Measurements from ENCODE around the gene AFF3.

The AFF3 gene

DNA sequence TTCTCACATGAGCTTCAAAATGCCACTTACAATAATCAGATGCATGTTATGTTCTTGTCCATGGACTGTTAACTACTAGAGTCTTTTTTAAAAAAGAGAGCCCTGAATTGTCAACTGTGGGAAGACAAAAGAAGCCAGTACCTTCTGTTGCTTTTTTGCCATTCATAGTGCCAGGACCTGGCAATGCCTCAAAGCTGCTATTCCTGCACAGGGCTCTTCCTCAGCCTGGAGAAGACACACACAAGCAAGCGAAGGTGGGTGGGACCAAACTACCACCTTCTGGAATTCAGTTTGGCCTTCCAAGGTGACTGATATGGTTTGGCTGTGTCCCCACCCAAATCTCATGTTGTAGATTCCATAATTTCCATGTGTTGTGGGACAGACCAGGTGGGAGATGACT is 160.6 kb downstream of the AFF3 start:
- Histone ChIP-seq H3K4ac (ENCODE audit: low read depth in 1 of 2, low read length in 2 of 2) (no peak overlapping the region), H2BK12ac (ENCODE audit: low read length in 2 of 2) (no peak overlapping the region), H3K27ac (ENCODE audit: low read length, poor library complexity, severe bottlenecking) (no peak overlapping the region), H3K23ac (ENCODE audit: low read length in 2 of 2) (no peak overlapping the region), H3K79me1 (replicated peaks; ENCODE audit: low read length, poor library complexity, severe bottlenecking) (peaks cover 23% of the 10 kb centered on the region), H2BK120ac (ENCODE audit: low read depth, low read length) (no peak overlapping the region), H3K4me2 (ENCODE audit: low read length, poor library complexity, severe bottlenecking) (no peak overlapping the region), H3K36me3 (ENCODE audit: control insufficient read depth in 1 of 2, insufficient read depth in 2 of 2, low read depth in 1 of 2, low read length in 2 of 2) (peaks cover 0 to 6% of the 10 kb centered on the region in 2 experiments), H3K9me3 (ENCODE audit: control insufficient read depth, low read length) (no peaks in the 10 kb centered on the region), H3K27me3 (ENCODE audit: control insufficient read depth in 1 of 2, insufficient read depth in 1 of 2, low read length in 2 of 2) (no peaks in the 10 kb centered on the region), H2AK5ac (ENCODE audit: low read length, severe bottlenecking) (peak overlapping the region; percentile 82), H4K91ac (ENCODE audit: low read length) (no peak overlapping the region), H2BK15ac (ENCODE audit: low read depth, poor library complexity, severe bottlenecking) (no peak overlapping the region), H3K18ac (ENCODE audit: low read depth in 1 of 2, low read length in 2 of 2) (no peak overlapping the region), H2AFZ (ENCODE audit: low read depth, low read length) (no peak overlapping the region), H3K14ac (ENCODE audit: low read length in 2 of 2) (no peak overlapping the region), H2BK5ac (ENCODE audit: low read depth, low read length, poor library complexity, severe bottlenecking) (no peak overlapping the region), H3K4me1 (ENCODE audit: control insufficient read depth, insufficient read depth, low read depth, low read length) (no peaks in the 10 kb centered on the region), H3K9ac (ENCODE audit: low read length) (no peak overlapping the region), H4K8ac (ENCODE audit: low read length) (no peak overlapping the region), H3K4me3 (ENCODE audit: insufficient read depth in 1 of 2, low read depth in 1 of 2, low read length in 2 of 2) (no peak overlapping the region)
- no peak for DNase-seq
- 100% methylated on average over 1 of the region's 1 CpG for WGBS

DNA sequence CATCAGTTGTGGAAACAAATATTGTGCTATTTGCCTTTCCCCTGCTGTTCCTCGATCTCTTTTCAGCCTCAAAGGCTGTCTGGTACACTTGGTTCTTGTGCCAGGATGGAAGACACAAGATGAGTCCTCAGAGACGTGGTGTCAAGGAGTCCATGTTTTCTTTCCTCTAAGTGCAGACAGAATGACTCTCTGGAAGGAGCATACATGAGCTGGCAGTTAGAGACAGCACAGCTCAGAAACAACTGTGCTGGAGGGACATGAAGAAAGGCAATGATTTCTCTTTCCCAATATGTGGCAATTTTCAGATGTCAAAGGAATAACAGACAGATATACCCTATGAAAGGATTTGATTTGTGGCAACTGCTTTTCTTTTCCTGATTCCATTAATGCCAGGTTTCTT is 162.2 kb downstream of the AFF3 start:
- 89% methylated on average over 2 of the region's 2 CpGs for WGBS
- H2BK5ac ChIP-seq (ENCODE audit: low read depth, low read length, poor library complexity, severe bottlenecking), result no peak overlapping the region
- no peak overlapping the region for H4K8ac ChIP-seq (ENCODE audit: low read length)

DNA sequence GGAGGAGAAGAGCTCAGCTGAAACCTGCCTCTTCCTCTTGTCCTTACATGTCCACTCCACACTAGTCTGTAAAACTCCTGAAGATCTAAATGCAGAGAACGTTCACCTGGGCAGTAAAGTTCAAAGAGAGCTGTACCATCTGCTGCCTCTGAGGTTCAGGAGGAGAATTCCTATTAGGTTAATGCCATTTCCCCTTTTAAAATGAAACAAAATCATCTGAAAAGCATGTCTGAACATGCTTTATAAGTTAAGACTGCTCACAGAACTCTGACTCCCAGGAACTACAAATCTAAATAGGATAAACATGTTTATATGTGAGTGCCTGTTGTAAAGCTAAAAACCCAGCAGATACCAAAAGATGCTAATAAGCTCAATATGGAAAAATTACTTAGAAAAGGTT is 164.4 kb downstream of the AFF3 start:
- Histone ChIP-seq H3K27ac (ENCODE audit: low read length, poor library complexity, severe bottlenecking) (no peak overlapping the region), H2BK15ac (ENCODE audit: low read depth, poor library complexity, severe bottlenecking) (no peak overlapping the region), H3K36me3 (ENCODE audit: control insufficient read depth in 1 of 2, insufficient read depth in 2 of 2, low read depth in 1 of 2, low read length in 2 of 2) (peaks cover 0 to 6% of the 10 kb centered on the region in 2 experiments), H2BK5ac (ENCODE audit: low read depth, low read length, poor library complexity, severe bottlenecking) (no peak overlapping the region), H2BK120ac (ENCODE audit: low read depth, low read length) (no peak overlapping the region), H3K9me3 (ENCODE audit: control insufficient read depth, low read length) (no peaks in the 10 kb centered on the region), H3K79me1 (replicated peaks; ENCODE audit: low read length, poor library complexity, severe bottlenecking) (peaks cover 20% of the 10 kb centered on the region), H3K27me3 (ENCODE audit: control insufficient read depth in 1 of 2, insufficient read depth in 1 of 2, low read length in 2 of 2) (peaks cover 0 to under 1% of the 10 kb centered on the region in 2 experiments), H3K18ac (ENCODE audit: low read depth in 1 of 2, low read length in 2 of 2) (peak overlapping the region; percentile 66 to 80), H2AFZ (ENCODE audit: low read depth, low read length) (no peak overlapping the region), H3K14ac (ENCODE audit: low read length in 2 of 2) (no peak overlapping the region), H4K8ac (ENCODE audit: low read length) (no peak overlapping the region), H3K4me1 (ENCODE audit: control insufficient read depth, insufficient read depth, low read depth, low read length) (peaks cover 4% of the 10 kb centered on the region), H3K4me2 (ENCODE audit: low read length, poor library complexity, severe bottlenecking) (no peak overlapping the region), H3K4ac (ENCODE audit: low read depth in 1 of 2, low read length in 2 of 2) (peak overlapping the region in 1 of 2 experiments; percentile 58), H3K23ac (ENCODE audit: low read length in 2 of 2) (no peak overlapping the region), H2AK5ac (ENCODE audit: low read length, severe bottlenecking) (peak overlapping the region; percentile 81), H4K91ac (ENCODE audit: low read length) (peak overlapping the region; percentile 21), H3K9ac (ENCODE audit: low read length) (no peak overlapping the region), H3K4me3 (ENCODE audit: insufficient read depth in 1 of 2, low read depth in 1 of 2, low read length in 2 of 2) (no peak overlapping the region), H2BK12ac (ENCODE audit: low read length in 2 of 2) (no peak overlapping the region)
- DNase-seq, result no peak
- WGBS, result 100% methylated on average over 1 of the region's 1 CpG

More for the DNA sequence above, 162.2 kb downstream of the AFF3 start:
- Histone ChIP-seq H3K4ac (ENCODE audit: low read depth in 1 of 2, low read length in 2 of 2) (no peak overlapping the region), H3K27ac (ENCODE audit: low read length, poor library complexity, severe bottlenecking) (no peak overlapping the region), H3K4me3 (ENCODE audit: insufficient read depth in 1 of 2, low read depth in 1 of 2, low read length in 2 of 2) (no peak overlapping the region), H2BK120ac (ENCODE audit: low read depth, low read length) (no peak overlapping the region), H2BK12ac (ENCODE audit: low read length in 2 of 2) (no peak overlapping the region), H3K23ac (ENCODE audit: low read length in 2 of 2) (no peak overlapping the region), H2AK5ac (ENCODE audit: low read length, severe bottlenecking) (no peak overlapping the region), H2AFZ (ENCODE audit: low read depth, low read length) (no peak overlapping the region), H4K91ac (ENCODE audit: low read length) (no peak overlapping the region), H3K79me1 (replicated peaks; ENCODE audit: low read length, poor library complexity, severe bottlenecking) (peaks cover 20% of the 10 kb centered on the region), H3K4me1 (ENCODE audit: control insufficient read depth, insufficient read depth, low read depth, low read length) (no peaks in the 10 kb centered on the region), H3K18ac (ENCODE audit: low read depth in 1 of 2, low read length in 2 of 2) (no peak overlapping the region), H3K36me3 (ENCODE audit: control insufficient read depth in 1 of 2, insufficient read depth in 2 of 2, low read depth in 1 of 2, low read length in 2 of 2) (peaks cover 0 to 6% of the 10 kb centered on the region in 2 experiments), H2BK15ac (ENCODE audit: low read depth, poor library complexity, severe bottlenecking) (no peak overlapping the region), H3K9ac (ENCODE audit: low read length) (no peak overlapping the region), H3K4me2 (ENCODE audit: low read length, poor library complexity, severe bottlenecking) (no peak overlapping the region), H3K14ac (ENCODE audit: low read length in 2 of 2) (no peak overlapping the region), H3K9me3 (ENCODE audit: control insufficient read depth, low read length) (no peaks in the 10 kb centered on the region), H3K27me3 (ENCODE audit: control insufficient read depth in 1 of 2, insufficient read depth in 1 of 2, low read length in 2 of 2) (no peaks in the 10 kb centered on the region)
- DNase-seq, result no peak

DNA sequence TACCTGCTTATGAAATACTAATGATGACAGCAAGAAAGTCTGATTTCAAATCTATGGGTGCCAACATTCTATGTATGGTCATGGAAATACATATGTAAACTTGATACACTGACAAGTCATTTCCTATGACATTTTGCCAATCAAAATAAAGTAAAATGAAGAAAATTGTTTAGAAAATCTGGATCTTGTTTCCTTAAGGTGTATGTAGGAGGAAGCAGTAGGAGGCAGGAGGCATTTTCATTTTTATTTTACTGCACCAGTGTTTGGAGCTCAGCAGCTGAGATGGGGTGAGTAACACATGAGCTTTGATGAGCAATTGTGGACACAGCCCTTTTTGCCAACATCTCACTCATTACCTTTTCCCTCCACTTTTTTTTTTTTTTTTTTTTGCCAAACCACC is 167.0 kb downstream of the AFF3 start:
- Histone ChIP-seq H3K27me3 (ENCODE audit: control insufficient read depth in 1 of 2, insufficient read depth in 1 of 2, low read length in 2 of 2) (peaks cover 0 to 5% of the 10 kb centered on the region in 2 experiments), H3K4me2 (ENCODE audit: low read length, poor library complexity, severe bottlenecking) (no peak overlapping the region), H2BK15ac (ENCODE audit: low read depth, poor library complexity, severe bottlenecking) (no peak overlapping the region), H3K18ac (ENCODE audit: low read depth in 1 of 2, low read length in 2 of 2) (no peak overlapping the region), H3K27ac (ENCODE audit: low read length, poor library complexity, severe bottlenecking) (peak overlapping the region; percentile 71), H4K91ac (ENCODE audit: low read length) (no peak overlapping the region), H4K8ac (ENCODE audit: low read length) (no peak overlapping the region), H2BK120ac (ENCODE audit: low read depth, low read length) (no peak overlapping the region), H3K9me3 (ENCODE audit: control insufficient read depth, low read length) (no peaks in the 10 kb centered on the region), H2AFZ (ENCODE audit: low read depth, low read length) (no peak overlapping the region), H3K4me3 (ENCODE audit: insufficient read depth in 1 of 2, low read depth in 1 of 2, low read length in 2 of 2) (no peak overlapping the region), H3K79me1 (replicated peaks; ENCODE audit: low read length, poor library complexity, severe bottlenecking) (peaks cover 32% of the 10 kb centered on the region), H3K4me1 (ENCODE audit: control insufficient read depth, insufficient read depth, low read depth, low read length) (peaks cover 4% of the 10 kb centered on the region), H3K36me3 (ENCODE audit: control insufficient read depth in 1 of 2, insufficient read depth in 2 of 2, low read depth in 1 of 2, low read length in 2 of 2) (peaks cover 0 to 3% of the 10 kb centered on the region in 2 experiments), H2BK12ac (ENCODE audit: low read length in 2 of 2) (no peak overlapping the region), H3K4ac (ENCODE audit: low read depth in 1 of 2, low read length in 2 of 2) (no peak overlapping the region), H3K23ac (ENCODE audit: low read length in 2 of 2) (no peak overlapping the region), H2AK5ac (ENCODE audit: low read length, severe bottlenecking) (no peak overlapping the region), H3K9ac (ENCODE audit: low read length) (no peak overlapping the region), H2BK5ac (ENCODE audit: low read depth, low read length, poor library complexity, severe bottlenecking) (no peak overlapping the region), H3K14ac (ENCODE audit: low read length in 2 of 2) (no peak overlapping the region)
- DNase-seq, result peak; percentile 24

Measured in mesenchymal stem cell (in vitro differentiated cells and primary cell).